PC-9 (cell line): Measurements from ENCODE around the gene BAZ1B. TPM values are rescaled to one million over a fixed set of nuclear protein-coding genes. Genes with fewer than 3 reads are reported as not detected.

Source experiments
- BruUV-seq: library from RNA; stranded (reverse); fragments of 400-500 nt; replicated peaks from 2 replicates; lab custom pipeline; 2021; lab: Mats Ljungman, UMichigan
- CTCF ChIA-PET: fragments of 300-600 bp; sonication (Branson Sonifier 250); formaldehyde crosslinking; loops from one replicate; lab custom pipeline; 2022; ENCODE audit warnings: antibody characterized with exemption; lab: Charles Lee
- POLR2A ChIA-PET: fragments of 300-600 bp; sonication (Branson Sonifier 250); formaldehyde crosslinking; loops from one replicate; lab custom pipeline; 2022; ENCODE audit warnings: antibody characterized with exemption; ENCODE audit not compliant: unreplicated experiment; lab: Charles Lee
- DNase-seq, 2 experiments: peaks; one replicate each; pipeline versions ENCODE4 v3.0.0 to v3.0.0-alpha.2; 2015 to 2022; ENCODE audit warnings: mixed read lengths in 1 of 2
- H2AFZ ChIP-seq: fragments of 200-600 bp; sonication (generic); 2 replicates; pipeline ENCODE4 v1.8.1; 2017; ENCODE audit warnings: antibody characterized with exemption
- H3F3A ChIP-seq: fragments of 200-600 bp; sonication (generic); 2 replicates; pipeline ENCODE4 v1.8.1; 2017; ENCODE audit warnings: antibody characterized with exemption, mild to moderate bottlenecking, low read depth; ENCODE audit not compliant: insufficient read depth
- H3K27ac ChIP-seq: fragments of 200-600 bp; sonication (generic); 2 replicates; pipeline ENCODE4 v1.6.1; 2016; ENCODE audit warnings: mixed run types
- H3K27me3 ChIP-seq: fragments of 200-600 bp; sonication (generic); 2 replicates; pipeline ENCODE4 v1.6.1; 2016; ENCODE audit warnings: low read depth, mixed run types; ENCODE audit not compliant: insufficient read depth
- H3K36me3 ChIP-seq: fragments of 200-600 bp; sonication (generic); 2 replicates; pipeline ENCODE4 v1.6.1; 2016; ENCODE audit warnings: low read depth, mixed run types
- H3K4me1 ChIP-seq: fragments of 200-600 bp; sonication (generic); replicated peaks from 2 replicates; pipeline ENCODE4 v1.6.1; 2016; ENCODE audit warnings: mixed run types; ENCODE audit not compliant: insufficient read depth
- H3K4me2 ChIP-seq: fragments of 200-600 bp; sonication (generic); 2 replicates; pipeline ENCODE4 v1.6.1; 2017; ENCODE audit warnings: mixed run types
- H3K4me3 ChIP-seq: fragments of 200-600 bp; sonication (generic); 2 replicates; pipeline ENCODE4 v1.6.1; 2016; ENCODE audit warnings: mixed run types
- H3K79me2 ChIP-seq: fragments of 200-600 bp; sonication (generic); 2 replicates; pipeline ENCODE4 v1.6.1; 2017; ENCODE audit warnings: low read depth, mixed run types
- H3K9me2 ChIP-seq: fragments of 200-600 bp; sonication (generic); 2 replicates; pipeline ENCODE4 v1.8.1; 2017; ENCODE audit warnings: mild to moderate bottlenecking; ENCODE audit not compliant: insufficient read depth
- H3K9me3 ChIP-seq: fragments of 200-600 bp; sonication (generic); 2 replicates; pipeline ENCODE4 v1.8.1; 2016; ENCODE audit warnings: low read depth; ENCODE audit not compliant: insufficient read depth
- H4K20me1 ChIP-seq: fragments of 200-600 bp; sonication (generic); 2 replicates; pipeline ENCODE4 v1.8.1; 2017; ENCODE audit not compliant: insufficient read depth
- CTCF ChIP-seq: fragments of 200-600 bp; sonication (generic); conservative IDR thresholded peaks from 2 replicates; pipeline ENCODE4 v1.6.1; 2017; ENCODE audit warnings: mixed run types, antibody characterized with exemption, mild to moderate bottlenecking, moderate library complexity
- EZH2 ChIP-seq: fragments of 200-600 bp; sonication (generic); IDR thresholded peaks from 2 replicates; pipeline ENCODE4 v1.8.0; 2017; ENCODE audit warnings: antibody characterized with exemption, low read depth
- intact Hi-C: fragments of 100-400 bp; cut with micrococcal nuclease; formaldehyde crosslinking; loops from one replicate; pipeline ENCODE4 v1.10.0; 2022; ENCODE audit not compliant: unreplicated experiment
- total RNA-seq: library from RNA; stranded (reverse); gene quantifications from 2 replicates; pipeline ENCODE4 v1.2.3, GENCODE V29; 2021

BAZ1B gene
- total RNA-seq, 1 experiment from 2014 or later: 88.4 TPM

GRCh38 chr7:73461782-73462285 lies 60.3 kb downstream of the BAZ1B start:
- DNase-seq: no peak

GRCh38 chr7:73454424-73454823 lies 67.7 kb downstream of the BAZ1B start:
- Histone ChIP-seq H4K20me1 (peaks cover 18% of the 10 kb centered on the region), H3K36me3 (peaks cover 30% of the 10 kb centered on the region), H3K27me3 (no peaks in the 10 kb centered on the region), H3F3A (peaks cover 57% of the 10 kb centered on the region), H3K4me3 (no peak overlapping the region), H3K79me2 (peaks cover under 1% of the 10 kb centered on the region; the same call in 1 of the 2 replicates), H3K9me3 (no peaks in the 10 kb centered on the region), H3K27ac (no peak overlapping the region; the same call in 1 of the 2 replicates), H3K4me2 (no peak overlapping the region), H2AFZ (no peak overlapping the region), H3K4me1 (no peaks in the 10 kb centered on the region), H3K9me2 (no peaks in the 10 kb centered on the region; the same call in 1 of the 2 replicates)
- TF ChIP-seq CTCF (no peak), EZH2 (no peak)
- ChIA-PET CTCF (interaction anchor here (0.7 kb wide), 1 partner anchor 64 kb away, joined by 5 read pairs; no protein-coding TSS in a partner anchor), POLR2A (no interaction called here)
- no peak for DNase-seq
- BruUV-seq: no TSS peak
- intact Hi-C loops: loop anchor here (5.0 to 10.0 kb wide), 2 partner anchors 132 to 530 kb away; partner anchors contain the start of gene POM121

More at GRCh38 chr7:73461782-73462285, 60.3 kb downstream of the BAZ1B start:
- H4K20me1 ChIP-seq: peaks cover 5% of the 10 kb centered on the region; the same call in 1 of the 2 replicates
- H3K27ac ChIP-seq: no peak overlapping the region
- H3K79me2 ChIP-seq: 0 out of 2 replicates have a peak, but pooled peaks cover 3% of the 10 kb centered on the region
- H3K4me1 ChIP-seq: no peaks in the 10 kb centered on the region
- no TSS peak for BruUV-seq
- H3K36me3 ChIP-seq: peaks cover 48% of the 10 kb centered on the region
- H2AFZ ChIP-seq: no peak overlapping the region
- H3K4me3 ChIP-seq: no peak overlapping the region
- no peaks in the 10 kb centered on the region for H3K9me3 ChIP-seq
- TF ChIP-seq CTCF (no peak), EZH2 (no peak)
- peaks cover 35% of the 10 kb centered on the region for H3F3A ChIP-seq
- H3K4me2 ChIP-seq: no peak overlapping the region
- POLR2A ChIA-PET: no interaction called here
- intact Hi-C loops: no loop called here
- no peaks in the 10 kb centered on the region; the same call in 1 of the 2 replicates for H3K9me2 ChIP-seq
- CTCF ChIA-PET: interaction anchor here (0.6 kb wide), 1 partner anchor 10 kb away, joined by 3 read pairs; no protein-coding TSS in a partner anchor
- no peaks in the 10 kb centered on the region for H3K27me3 ChIP-seq

DNA sequence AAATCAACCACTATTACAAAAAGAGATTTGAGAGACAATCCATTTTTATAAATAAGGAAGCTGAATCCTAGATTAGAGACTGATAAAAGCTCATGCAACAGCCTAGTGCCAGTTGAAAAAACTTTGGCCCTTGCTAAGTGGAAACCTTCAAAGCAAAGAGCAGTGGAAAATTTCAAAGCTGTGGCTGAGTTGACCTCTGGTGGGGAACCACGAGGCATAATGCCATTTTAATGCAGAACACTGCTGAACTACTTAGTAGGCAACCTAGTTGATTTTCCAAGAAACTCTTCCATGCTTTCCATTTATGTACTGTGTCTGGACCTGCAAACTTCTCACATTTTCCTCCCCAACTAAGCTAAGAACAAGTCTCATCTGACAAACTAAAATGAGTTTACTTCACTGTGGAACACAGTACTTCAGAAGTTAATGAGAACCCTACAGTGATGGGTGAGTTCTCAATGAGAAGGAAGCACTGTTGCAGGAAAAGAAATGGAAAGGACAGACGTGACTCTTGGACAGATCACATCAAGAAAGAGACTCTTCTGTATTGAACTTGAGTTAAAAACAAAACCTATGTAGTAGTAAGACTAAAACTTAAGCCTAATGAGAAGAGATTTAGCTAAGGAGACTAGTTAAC lies 69.0 kb downstream of the BAZ1B start:
- Histone ChIP-seq H2AFZ (no peak overlapping the region), H3K4me2 (no peak overlapping the region), H3K27ac (no peak overlapping the region), H3K27me3 (no peaks in the 10 kb centered on the region), H3K4me1 (no peaks in the 10 kb centered on the region), H3K36me3 (peaks cover 40% of the 10 kb centered on the region), H3K4me3 (no peak overlapping the region), H4K20me1 (peaks cover 18% of the 10 kb centered on the region), H3K9me3 (no peaks in the 10 kb centered on the region), H3K9me2 (no peaks in the 10 kb centered on the region), H3K79me2 (no peaks in the 10 kb centered on the region; the same call in 1 of the 2 replicates), H3F3A (peaks cover 68% of the 10 kb centered on the region)
- intact Hi-C loops: loop anchor here (5.0 to 10.0 kb wide), 2 partner anchors 131 to 528 kb away; partner anchors contain the start of gene POM121
- TF ChIP-seq CTCF: no peak
- no peak for TF ChIP-seq EZH2
- BruUV-seq: no TSS peak
- no peak for DNase-seq
- ChIA-PET CTCF (no interaction called here), POLR2A (no interaction called here)
